Esophagus squamous epithelium (tissue), 4 donors: Measurements from ENCODE around the gene CHST3.

Experiments used
- CTCF ChIP-seq, 6 experiments: fragments of 450-650 bp in 4 of 6; fragments of 200-600 bp in 2 of 6; sonication (generic) in 2 of 6; IDR thresholded peaks; one replicate each; pipeline ENCODE4 v1.5.1; 2016 to 2019; ENCODE audit warnings: antibody characterized with exemption in 6 of 6, mild to moderate bottlenecking in 4 of 6, moderate library complexity in 4 of 6
- POLR2A ChIP-seq, 4 donors: fragments of 450-650 bp; IDR thresholded peaks; one replicate each; pipeline ENCODE4 v1.6.1; 2017; ENCODE audit warnings: antibody characterized with exemption in 4 of 4, mild to moderate bottlenecking in 4 of 4, moderate library complexity in 3 of 4

GRCh38 chr10:72024596-72024995, 60.4 kb downstream of the CHST3 start:
- no peak for TF ChIP-seq CTCF (IDR thresholded peaks at IDR 0.05)
- TF ChIP-seq POLR2A (IDR thresholded peaks at IDR 0.05), result no peak
